H9 (cell line): ENCODE results near the gene MYH9. TPM values are rescaled to one million over a fixed set of nuclear protein-coding genes. Genes with fewer than 3 reads are reported as not detected.

Experiments
- DNase-seq: peaks from one replicate; pipeline ENCODE4 v3.0.0-alpha.2; 2017
- H2AFZ ChIP-seq: one replicate; pipeline ENCODE4 v1.6.1; 2013; ENCODE audit warnings: mild to moderate bottlenecking, low read length, control low read depth, moderate library complexity
- H2AK5ac ChIP-seq: 2 replicates; pipeline ENCODE4 v1.6.1; 2013; ENCODE audit warnings: low read length, control low read depth, mixed read lengths; ENCODE audit not compliant: insufficient read length
- H2BK120ac ChIP-seq: one replicate; pipeline ENCODE4 v1.6.1; 2013; ENCODE audit warnings: low read depth, mild to moderate bottlenecking, low read length, control low read depth, inconsistent platforms; ENCODE audit not compliant: poor library complexity, severe bottlenecking
- H2BK12ac ChIP-seq: 2 replicates; pipeline ENCODE4 v1.6.1; 2013; ENCODE audit warnings: low read length, control low read depth, mixed read lengths, low read depth; ENCODE audit not compliant: insufficient read length
- H2BK15ac ChIP-seq: 2 replicates; pipeline ENCODE4 v1.6.1; 2013; ENCODE audit warnings: low read depth, low read length, control low read depth
- H2BK20ac ChIP-seq: one replicate; pipeline ENCODE4 v1.6.1; 2013; ENCODE audit warnings: low read depth, mild to moderate bottlenecking, low read length, control low read depth, inconsistent platforms; ENCODE audit not compliant: poor library complexity, severe bottlenecking
- H2BK5ac ChIP-seq: 2 replicates; pipeline ENCODE4 v1.6.1; 2013; ENCODE audit warnings: low read length, control low read depth, mixed read lengths; ENCODE audit not compliant: insufficient read length
- H3K14ac ChIP-seq: 2 replicates; pipeline ENCODE4 v1.6.1; 2013; ENCODE audit warnings: low read length, control low read depth; ENCODE audit not compliant: insufficient read depth
- H3K18ac ChIP-seq: 2 replicates; pipeline ENCODE4 v1.6.1; 2013; ENCODE audit warnings: low read depth, mild to moderate bottlenecking, mixed read lengths, low read length, control low read depth; ENCODE audit not compliant: insufficient read length
- H3K23ac ChIP-seq: 2 replicates; pipeline ENCODE4 v1.6.1; 2013; ENCODE audit warnings: low read length, control low read depth, mixed read lengths, low read depth; ENCODE audit not compliant: insufficient read length
- H3K23me2 ChIP-seq: 2 replicates; pipeline ENCODE4 v1.6.1; 2013; ENCODE audit warnings: low read depth, mild to moderate bottlenecking, mixed read lengths, low read length, control low read depth; ENCODE audit not compliant: insufficient read length, poor library complexity, severe bottlenecking
- H3K27ac ChIP-seq: 2 replicates; pipeline ENCODE4 v1.5.1; 2013; ENCODE audit warnings: low read length, control low read depth, mixed read lengths, low read depth; ENCODE audit not compliant: insufficient read length
- H3K27me3 ChIP-seq: 2 replicates; pipeline ENCODE4 v1.6.1; 2013; ENCODE audit warnings: low read length, control low read depth, inconsistent platforms; ENCODE audit not compliant: insufficient read depth
- H3K4ac ChIP-seq: 2 replicates; pipeline ENCODE4 v1.6.1; 2013; ENCODE audit warnings: low read depth, mild to moderate bottlenecking, control low read depth, inconsistent platforms, low read length, moderate library complexity
- H3K4me1 ChIP-seq: 2 replicates; pipeline ENCODE4 v1.6.1; 2013; ENCODE audit warnings: low read length, control low read depth, inconsistent platforms; ENCODE audit not compliant: insufficient read depth
- H3K4me2 ChIP-seq: 2 replicates; pipeline ENCODE4 v1.6.1; 2013; ENCODE audit warnings: low read length, control low read depth, mixed read lengths; ENCODE audit not compliant: insufficient read length, insufficient read depth
- H3K56ac ChIP-seq: 2 replicates; pipeline ENCODE4 v1.6.1; 2013; ENCODE audit warnings: low read depth, mild to moderate bottlenecking, mixed read lengths, low read length, control low read depth; ENCODE audit not compliant: insufficient read length
- H3K79me1 ChIP-seq: 2 replicates; pipeline ENCODE4 v1.6.1; 2013; ENCODE audit warnings: low read depth, mild to moderate bottlenecking, moderate library complexity, low read length, control low read depth, inconsistent platforms; ENCODE audit not compliant: insufficient read depth, poor library complexity, severe bottlenecking
- H3K79me2 ChIP-seq: 2 replicates; pipeline ENCODE4 v1.6.1; 2013; ENCODE audit warnings: low read length, control low read depth, inconsistent platforms; ENCODE audit not compliant: insufficient read depth
- H3K9ac ChIP-seq: 2 replicates; pipeline ENCODE4 v1.6.1; 2013; ENCODE audit warnings: low read length, control low read depth, mixed read lengths; ENCODE audit not compliant: insufficient read length; ENCODE audit errors: extremely low read depth
- H3K9me3 ChIP-seq: one replicate; pipeline ENCODE4 v1.6.1; 2013; ENCODE audit warnings: low read depth, low read length, inconsistent platforms; ENCODE audit not compliant: control insufficient read depth
- H3T11ph ChIP-seq: one replicate; pipeline ENCODE4 v1.6.1; 2013; ENCODE audit warnings: mild to moderate bottlenecking, low read length, control low read depth, inconsistent platforms
- H4K20me1 ChIP-seq: one replicate; pipeline ENCODE4 v1.6.1; 2013; ENCODE audit not compliant: control insufficient read depth, insufficient read length, insufficient read depth
- H4K5ac ChIP-seq: 2 replicates; pipeline ENCODE4 v1.6.1; 2013; ENCODE audit warnings: low read depth, mild to moderate bottlenecking, mixed read lengths, low read length, control low read depth; ENCODE audit not compliant: insufficient read length
- H4K8ac ChIP-seq: replicated peaks from 2 replicates; pipeline ENCODE4 v1.6.1; 2013; ENCODE audit warnings: low read length, control low read depth, mixed read lengths, low read depth; ENCODE audit not compliant: insufficient read length
- H4K91ac ChIP-seq: 2 replicates; pipeline ENCODE4 v1.6.1; 2013; ENCODE audit warnings: low read depth, mild to moderate bottlenecking, moderate library complexity, mixed read lengths, low read length, control low read depth; ENCODE audit not compliant: insufficient read length
- H3K27ac Mint-ChIP-seq, 3 experiments: 2 replicates in 2 of 3; 3 replicates in 1 of 3; pipeline ENCODE4 v1.8.0; 2020 to 2021; ENCODE audit warnings: mixed read lengths in 3 of 3, mild to moderate bottlenecking in 1 of 3, moderate library complexity in 1 of 3
- H3K27me3 Mint-ChIP-seq: 2 replicates; pipeline ENCODE4 v1.8.0; 2021; ENCODE audit warnings: low read depth, mild to moderate bottlenecking, moderate library complexity, mixed read lengths
- H3K36me3 Mint-ChIP-seq, 3 experiments: 2 replicates in 2 of 3; 3 replicates in 1 of 3; pipeline ENCODE4 v1.8.0; 2020 to 2021; ENCODE audit warnings: low read depth in 3 of 3, mixed read lengths in 3 of 3; ENCODE audit not compliant: insufficient read depth in 1 of 3
- H3K4me1 Mint-ChIP-seq, 2 experiments: 2 replicates each; pipeline ENCODE4 v1.8.0; 2020; ENCODE audit warnings: mixed read lengths in 2 of 2
- H3K4me3 Mint-ChIP-seq, 2 experiments: 2 replicates in 1 of 2; 3 replicates in 1 of 2; pipeline ENCODE4 v1.8.0; 2020 to 2021; ENCODE audit warnings: mild to moderate bottlenecking in 2 of 2, mixed read lengths in 2 of 2, moderate library complexity in 1 of 2
- H3K9me3 Mint-ChIP-seq, 2 experiments: 2 replicates in 1 of 2; 3 replicates in 1 of 2; pipeline ENCODE4 v1.8.0; 2020; ENCODE audit warnings: mild to moderate bottlenecking in 2 of 2, mixed read lengths in 2 of 2, moderate library complexity in 1 of 2
- CTCF ChIP-seq: fragments of 200-600 bp; sonication (generic); conservative IDR thresholded peaks from 3 replicates; pipeline ENCODE4 v1.8.0; 2021; ENCODE audit warnings: antibody characterized with exemption, mild to moderate bottlenecking
- WGBS: extraction: QIAGEN DNeasy Blood & Tissue Kit; methylation state at CpG from one replicate; pipeline ENCODE4 v1.1.7; 2013; ENCODE audit warnings: missing lambda C conversion rate, low lambda C conversion rate, mixed read lengths; ENCODE audit not compliant: insufficient read length; ENCODE audit errors: extremely low coverage; 5-methylcytosine and 5-hydroxymethylcytosine counted together
- total RNA-seq: library from RNA; stranded (reverse); gene quantifications from 2 replicates; pipeline ENCODE4 v1.2.1, GENCODE V29; 2021

Gene MYH9
- total RNA-seq, 1 experiment from 2014 or later, result 266 TPM

GRCh38 chr22:36257948-36258670 lies 129.7 kb downstream of the MYH9 start:
- TF ChIP-seq CTCF, result no peak
- Histone ChIP-seq H3K4ac (no peak overlapping the region), H3K56ac (no peak overlapping the region), H4K5ac (no peak overlapping the region), H4K8ac (no peak overlapping the region), H2BK5ac (no peak overlapping the region), H2BK120ac (no peak overlapping the region), H3K18ac (peak overlapping the region; percentile 81), H3K4me1 (no peaks in the 10 kb centered on the region; the same call in 1 of the 2 replicates), H3K14ac (no peak overlapping the region), H3K79me1 (no peaks in the 10 kb centered on the region), H3K9ac (no peak overlapping the region), H2BK15ac (no peak overlapping the region), H3K4me2 (no peak overlapping the region), H2AK5ac (no peak overlapping the region), H2AFZ (no peak overlapping the region), H3T11ph (no peak overlapping the region), H3K9me3 (no peaks in the 10 kb centered on the region), H3K79me2 (no peaks in the 10 kb centered on the region), H3K23ac (no peak overlapping the region), H3K27ac (no peak overlapping the region), H3K27me3 (no peaks in the 10 kb centered on the region), H4K20me1 (no peaks in the 10 kb centered on the region), H2BK12ac (peak overlapping the region; percentile 42), H3K23me2 (no peaks in the 10 kb centered on the region), H4K91ac (no peak overlapping the region), H2BK20ac (no peak overlapping the region)
- no CpG with 5 or more reads among the region's 13 CpGs for WGBS
- Mint-ChIP-seq H3K9me3 (no peaks in the 10 kb centered on the region), H3K27me3 (peaks cover 1% of the 10 kb centered on the region), H3K27ac (peak overlapping the region; percentile 84 to 98 (median 96)), H3K4me1 (peaks cover 38 to 40% of the 10 kb centered on the region in 2 experiments), H3K36me3 (no peaks in the 10 kb centered on the region), H3K4me3 (peak overlapping the region in 1 of 2 experiments; percentile 2; a peak in 1 of 5 replicates)
- peak; percentile 18 for DNase-seq
